ENCODE measurements around the gene COLEC11. TPM values are rescaled to one million over a fixed set of nuclear protein-coding genes. Genes with fewer than 3 reads are reported as not detected.

The COLEC11 gene
- total and polyA plus RNA-seq, 10 of the 15 experiments (the other 5 are each of a cell fraction or from before 2014, with no cell fraction given), result 0.08 to 0.74 (median 0.14) TPM; not detected in 4

GRCh38 chr2:3604991-3605961 is 10.4 kb downstream of the COLEC11 start (continued):
- no peak for TF ChIP-seq MAX (IDR thresholded peaks at IDR 0.05; ENCODE audit: low read depth, low read length)
- TF ChIP-seq NR2F1 (conservative IDR thresholded peaks at IDR 0.05), result 0 out of 2 replicates have a peak, but pooled peaks have one; percentile 22
- peak; percentile 63 for TF ChIP-seq USF1 (IDR thresholded peaks at IDR 0.05; ENCODE audit: borderline replicate concordance, extremely low read length, insufficient read depth, low read depth, low read length)
- TF ChIP-seq RAD51 (IDR thresholded peaks at IDR 0.05), result peak; percentile 72
- no peak for TF ChIP-seq CBFB (IDR thresholded peaks at IDR 0.05; ENCODE audit: low read depth)
- no peak for TF ChIP-seq IKZF2 (IDR thresholded peaks at IDR 0.05)
- TF ChIP-seq MYC (IDR thresholded peaks at IDR 0.05; ENCODE audit: insufficient read depth, insufficient read length, insufficient replicate concordance, low read length, severe bottlenecking), result no peak
- no peak for TF ChIP-seq MXI1 (IDR thresholded peaks at IDR 0.05; ENCODE audit: low read depth, low read length)
- TF ChIP-seq BHLHE40 (IDR thresholded peaks at IDR 0.05; ENCODE audit: borderline replicate concordance in 1 of 2, low read depth in 2 of 2, low read length in 1 of 2), result peak in 1 of 2 experiments; percentile 57; a peak in 2 of 4 replicates
- TF ChIP-seq WRNIP1 (IDR thresholded peaks at IDR 0.05; ENCODE audit: borderline replicate concordance, low read depth, low read length), result no peak
- no peak for TF ChIP-seq ZBTB4 (CRISPR knock-in tag; IDR thresholded peaks at IDR 0.05)

Measured in GM12878 (cell line).